ENCODE measurements around the gene MYCBP2. TPM values are rescaled to one million over a fixed set of nuclear protein-coding genes. Genes with fewer than 3 reads are reported as not detected.
"Not testable (repeated sequence)": the region's sequence is repeated elsewhere in the genome, so short reads cannot be mapped to it uniquely, and the experiment has no call there.

Gene MYCBP2
- total and polyA plus RNA-seq, 5 experiments from 2014 or later, result 24.2 to 174 (median 41.4) TPM

DNA sequence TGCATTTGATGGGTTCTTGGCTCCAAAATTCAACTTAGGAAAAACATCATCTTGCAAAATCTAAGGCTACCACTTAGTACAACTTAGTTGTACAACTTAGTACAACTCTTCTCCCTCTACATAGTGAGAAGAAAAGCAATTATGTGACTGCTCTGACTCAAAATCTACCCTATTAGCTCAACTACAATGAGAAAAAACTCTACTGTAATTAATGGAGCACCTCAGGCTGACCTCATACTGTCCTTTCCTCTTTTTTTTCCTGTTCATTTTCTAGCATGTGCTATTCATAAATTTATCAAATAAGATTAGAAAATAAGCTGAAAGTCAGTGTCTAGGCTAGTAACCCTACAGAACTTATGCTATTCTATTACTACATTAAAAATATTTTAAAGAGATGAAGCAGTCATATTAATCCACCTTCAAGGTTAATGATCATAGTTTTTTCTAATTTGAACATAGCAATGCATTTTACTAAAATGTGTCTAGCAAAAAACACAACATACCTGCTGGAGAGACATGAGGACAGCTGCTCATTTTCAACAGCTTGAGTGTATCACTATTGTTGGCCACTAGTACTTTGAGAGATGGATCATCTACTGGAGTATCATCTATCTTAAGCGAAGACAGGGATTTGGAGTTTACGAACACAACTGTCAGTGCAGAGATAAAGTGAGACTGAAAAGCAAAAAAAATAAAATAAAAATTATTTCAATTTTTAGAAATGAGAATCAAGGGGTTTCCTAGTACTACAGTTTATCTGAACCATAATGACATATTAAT, 311.8 kb downstream of the MYCBP2 start:
- ATAC-seq (no peak), DNase-seq (no peak)
- POLR2A ChIA-PET, result interaction anchor here (1.0 to 2.0 kb wide), 2 partner anchors 11 to 24 kb away, joined by 5 to 13 read pairs; partner anchors contain the start of genes CLN5 and FBXL3
- H3K9me3 Mint-ChIP-seq, result no peaks in the 10 kb centered on the region
- H3K27ac Mint-ChIP-seq, result peak overlapping the region in 5 of 10 donors; percentile 35 to 74 (median 57)
- peaks cover 21 to 61% (median 54%) of the 10 kb centered on the region in 4 donors for H3K4me1 Mint-ChIP-seq
- no peak overlapping the region for H3K4me3 Mint-ChIP-seq
- peaks cover 3 to 88% (median 32%) of the 10 kb centered on the region in 3 donors for H3K36me3 Mint-ChIP-seq
- no peaks in the 10 kb centered on the region for H3K27me3 Mint-ChIP-seq

DNA sequence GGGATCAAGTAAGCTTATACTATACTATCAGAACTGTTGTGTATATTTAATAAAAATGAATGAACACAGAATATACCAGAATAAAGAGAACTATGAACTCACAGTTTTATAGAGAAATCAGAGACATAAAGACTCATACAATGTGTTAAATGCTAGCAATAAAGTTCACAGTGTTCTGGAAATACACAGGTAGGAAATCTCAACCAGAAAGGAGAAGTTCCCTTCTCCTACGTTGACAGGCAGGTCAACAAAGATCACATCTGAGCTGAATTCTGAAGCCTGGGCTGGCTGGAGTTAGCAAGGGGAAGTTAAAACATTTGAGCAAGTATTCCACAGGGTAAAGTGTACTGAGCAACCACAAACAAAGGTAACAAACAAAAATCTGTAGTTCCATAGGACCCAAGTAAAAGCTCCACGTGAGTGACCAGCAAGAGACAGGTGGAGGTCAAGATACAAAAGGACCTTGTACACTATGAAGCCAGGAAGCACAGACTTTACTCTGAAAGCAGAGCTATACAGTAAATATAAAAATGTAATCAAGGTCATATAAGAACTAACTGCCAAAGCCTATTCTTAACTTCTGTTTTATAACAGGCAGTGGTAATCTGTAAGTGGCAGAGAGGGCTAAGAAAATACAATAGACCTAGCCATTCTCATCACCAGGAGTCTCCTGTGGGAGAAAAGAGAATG, 312.9 kb downstream of the MYCBP2 start:
- DNase-seq (no peak), ATAC-seq (no peak)
- Mint-ChIP-seq H3K4me1 (peaks cover 20 to 62% (median 51%) of the 10 kb centered on the region in 4 donors), H3K4me3 (peak overlapping the region in 1 of 10 donors; percentile 49), H3K27ac (peak overlapping the region in 7 of 10 donors; percentile 2 to 69 (median 40)), H3K36me3 (peaks cover 3 to 91% (median 39%) of the 10 kb centered on the region in 3 donors), H3K27me3 (no peaks in the 10 kb centered on the region), H3K9me3 (no peaks in the 10 kb centered on the region)
- POLR2A ChIA-PET, result interaction anchor here (0.5 to 2.0 kb wide), 2 partner anchors 11 to 12 kb away, joined by 3 to 13 read pairs; partner anchors contain the start of gene FBXL3

DNA sequence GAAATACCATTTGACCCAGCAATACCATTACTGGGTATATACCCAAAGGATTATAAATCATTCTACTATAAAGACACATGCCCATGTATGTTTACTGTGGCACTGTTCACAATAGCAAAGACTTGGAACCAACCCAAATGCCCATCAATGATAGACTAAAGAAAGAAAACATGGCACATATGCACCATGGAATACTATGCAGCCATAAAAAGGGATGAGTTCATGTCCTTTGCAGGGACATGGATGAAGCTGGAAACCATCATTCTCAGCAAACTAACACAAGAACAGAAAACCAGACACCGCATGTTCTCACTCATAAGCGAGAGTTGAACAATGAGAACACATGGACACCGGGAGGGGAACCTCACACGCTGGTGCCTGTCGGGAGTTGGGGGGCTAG, 317.2 kb downstream of the MYCBP2 start:
- H3K4me3 Mint-ChIP-seq, DNase-seq, POLR2A ChIA-PET, ATAC-seq, H3K27me3 Mint-ChIP-seq, H3K9me3 Mint-ChIP-seq: not testable (repeated sequence)
- H3K27ac Mint-ChIP-seq, result peak overlapping the region in 4 of 10 donors; percentile 24 to 34 (median 30)
- peaks cover 14 to 53% (median 47%) of the 10 kb centered on the region in 4 donors for H3K4me1 Mint-ChIP-seq
- peaks cover 3 to 84% (median 37%) of the 10 kb centered on the region in 3 donors for H3K36me3 Mint-ChIP-seq

DNA sequence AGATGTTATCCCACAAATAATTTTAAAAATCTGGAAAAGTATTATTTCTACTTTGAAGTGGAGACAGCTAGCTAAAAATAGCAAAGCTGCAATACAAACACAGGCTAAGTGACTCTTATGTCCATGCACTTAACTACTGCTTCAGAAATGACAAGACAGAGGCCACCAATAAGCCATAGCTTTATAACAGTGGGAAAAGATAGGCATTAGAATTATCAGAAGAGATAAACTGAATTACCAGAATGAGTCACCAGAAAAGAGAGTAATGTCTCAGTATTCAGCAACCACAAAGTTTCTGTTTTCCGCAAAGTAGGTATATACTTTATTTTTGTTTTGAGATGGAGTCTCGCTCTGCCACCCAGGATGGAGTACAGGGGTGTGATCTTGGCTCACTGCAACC, 317.9 kb downstream of the MYCBP2 start:
- Mint-ChIP-seq H3K27me3 (no peaks in the 10 kb centered on the region), H3K4me3 (no peak overlapping the region), H3K36me3 (peaks cover 3 to 84% (median 34%) of the 10 kb centered on the region in 3 donors), H3K4me1 (peaks cover 8 to 48% (median 43%) of the 10 kb centered on the region in 4 donors), H3K27ac (peak overlapping the region in 8 of 10 donors; percentile 10 to 74 (median 32)), H3K9me3 (no peaks in the 10 kb centered on the region)
- POLR2A ChIA-PET, result interaction anchor here (1.4 kb wide), 1 partner anchor 17 kb away, joined by 3 read pairs; the partner anchor contains the start of gene CLN5
- ATAC-seq, result no peak
- DNase-seq, result no peak

DNA sequence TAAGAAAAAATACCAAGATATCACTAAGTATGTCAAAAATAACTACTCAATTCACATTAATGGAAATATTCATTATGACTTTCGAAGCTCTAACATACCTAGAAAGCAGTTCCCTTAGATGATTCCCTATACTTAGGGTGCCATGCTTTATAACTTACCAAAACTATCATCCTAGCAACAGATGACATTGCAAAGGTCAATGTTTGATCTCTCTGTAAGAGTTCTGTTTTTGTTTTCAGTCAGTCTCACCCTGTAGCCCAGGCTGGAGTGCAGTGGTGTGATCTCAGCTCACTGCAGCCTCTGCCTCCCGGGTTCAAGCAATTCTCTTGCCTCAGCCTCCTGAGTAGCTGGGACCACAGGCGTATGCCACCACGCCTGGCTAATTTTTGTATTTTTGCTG, 318.6 kb downstream of the MYCBP2 start:
- Mint-ChIP-seq H3K4me1 (peaks cover 5 to 44% (median 37%) of the 10 kb centered on the region in 4 donors), H3K27ac (peak overlapping the region in 7 of 10 donors; percentile 8 to 61 (median 38)), H3K36me3 (peaks cover 0 to 83% (median 28%) of the 10 kb centered on the region in 3 donors)
- not testable (repeated sequence) for ATAC-seq, DNase-seq, H3K4me3 Mint-ChIP-seq, H3K27me3 Mint-ChIP-seq, H3K9me3 Mint-ChIP-seq
- POLR2A ChIA-PET, result interaction anchor here (1.4 kb wide), 1 partner anchor 16 kb away, joined by 3 read pairs; the partner anchor contains the start of gene CLN5

DNA sequence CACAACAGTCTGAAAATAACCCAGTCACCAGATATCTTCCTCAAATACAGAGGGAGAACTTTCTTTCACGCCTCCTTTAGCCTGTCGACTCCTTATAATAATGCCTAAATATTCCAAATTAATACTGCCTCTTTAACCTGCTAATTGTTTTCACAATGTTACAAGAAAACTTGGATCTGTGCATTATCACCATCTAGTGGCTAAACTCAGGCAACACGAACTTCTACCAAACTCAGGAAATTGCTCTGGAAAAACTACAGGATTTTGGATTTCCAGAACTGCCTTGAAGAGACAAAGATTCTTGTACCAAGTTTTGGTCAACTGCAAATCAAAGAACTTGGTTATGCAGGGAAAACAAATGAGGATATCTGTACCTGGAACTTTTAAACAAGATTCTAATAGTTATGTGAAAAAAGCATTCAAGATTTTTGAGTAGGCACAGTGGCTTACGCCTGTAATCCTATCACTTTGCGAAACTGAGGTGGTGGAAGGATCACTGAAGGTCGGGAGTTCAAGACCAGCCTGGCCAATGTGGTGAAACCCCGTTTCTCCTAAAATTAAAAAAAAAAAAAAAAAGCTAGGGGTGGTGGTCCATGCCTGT, 324.2 kb downstream of the MYCBP2 start:
- no peak for DNase-seq
- peaks cover 21 to 58% (median 44%) of the 10 kb centered on the region in 4 donors for H3K4me1 Mint-ChIP-seq
- peaks cover 0 to 73% (median 15%) of the 10 kb centered on the region in 3 donors for H3K36me3 Mint-ChIP-seq
- H3K27ac Mint-ChIP-seq, result peak overlapping the region in 5 of 10 donors; percentile 12 to 85 (median 67)
- H3K4me3 Mint-ChIP-seq, result no peak overlapping the region
- POLR2A ChIA-PET, result interaction anchor here (0.6 to 5.7 kb wide), 6 partner anchors 8 to 386 kb away, joined by 3 to 40 read pairs (median 4); partner anchors contain the start of genes CLN5 and FBXL3
- H3K27me3 Mint-ChIP-seq, result no peaks in the 10 kb centered on the region
- ATAC-seq, result no peak
- H3K9me3 Mint-ChIP-seq, result no peaks in the 10 kb centered on the region

DNA sequence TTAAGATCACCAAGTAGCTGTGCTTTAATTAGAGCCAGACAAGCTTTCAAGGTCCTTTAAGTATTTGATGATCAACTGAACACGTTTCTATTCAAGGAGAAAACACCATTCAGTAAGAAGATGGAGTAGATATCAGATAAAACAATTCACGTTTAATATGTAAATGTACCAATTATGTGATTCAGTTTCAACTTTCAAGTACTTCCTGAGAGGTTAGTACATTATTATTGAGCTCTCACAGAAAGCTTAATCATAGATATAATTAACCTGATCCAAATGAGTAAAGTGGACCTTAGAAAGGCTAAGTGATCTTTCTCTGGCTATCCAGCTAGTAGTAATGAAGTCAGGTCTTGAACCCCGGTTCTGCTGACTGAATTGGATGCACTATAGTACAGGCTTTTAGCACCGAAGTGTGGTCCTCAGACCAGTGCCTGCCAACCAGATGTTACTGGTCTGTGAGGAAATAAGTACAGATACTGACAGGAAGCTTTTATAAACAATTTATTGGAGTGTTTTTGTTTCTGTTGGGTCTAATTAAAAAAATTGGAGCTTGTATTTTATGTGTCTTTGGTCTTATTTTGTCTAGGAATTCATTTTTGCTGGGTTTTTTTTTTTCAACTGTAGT, 324.8 kb downstream of the MYCBP2 start:
- ATAC-seq (peak in 1 of 2 donors; percentile 28), DNase-seq (no peak)
- Mint-ChIP-seq H3K9me3 (no peaks in the 10 kb centered on the region), H3K27ac (peak overlapping the region; percentile 15 to 86 (median 70)), H3K27me3 (no peaks in the 10 kb centered on the region), H3K4me1 (peaks cover 21 to 53% (median 43%) of the 10 kb centered on the region in 4 donors), H3K36me3 (peaks cover 0 to 73% (median 17%) of the 10 kb centered on the region in 3 donors), H3K4me3 (peak overlapping the region in 2 of 10 donors; percentile 12 to 15)
- POLR2A ChIA-PET, result interaction anchor here (0.7 to 5.7 kb wide), 5 partner anchors 9 to 386 kb away, joined by 3 to 40 read pairs (median 5); partner anchors contain the start of genes CLN5 and FBXL3

DNA sequence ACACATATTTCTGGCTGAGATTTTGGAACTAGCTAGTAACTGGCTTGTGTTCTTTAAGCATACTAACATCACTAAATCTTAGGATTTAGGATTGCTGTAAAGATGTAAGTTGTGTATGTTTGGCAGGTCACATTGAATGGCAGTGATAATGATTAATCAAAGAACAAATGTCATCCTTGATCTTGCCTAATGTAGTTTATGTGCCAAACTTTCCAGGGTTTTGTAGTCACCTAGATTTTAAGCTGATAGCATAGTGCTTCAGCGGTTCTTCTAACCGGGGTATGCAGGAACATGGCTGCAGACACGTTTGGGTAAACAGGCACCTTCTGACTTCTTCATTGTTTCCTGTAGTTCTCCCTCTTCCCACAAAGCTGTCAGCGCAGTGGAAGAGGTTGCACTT, 325.4 kb downstream of the MYCBP2 start:
- H3K36me3 Mint-ChIP-seq, result peaks cover 3 to 73% (median 19%) of the 10 kb centered on the region in 3 donors
- peak overlapping the region in 2 of 10 donors; percentile 12 to 15 for H3K4me3 Mint-ChIP-seq

DNA sequence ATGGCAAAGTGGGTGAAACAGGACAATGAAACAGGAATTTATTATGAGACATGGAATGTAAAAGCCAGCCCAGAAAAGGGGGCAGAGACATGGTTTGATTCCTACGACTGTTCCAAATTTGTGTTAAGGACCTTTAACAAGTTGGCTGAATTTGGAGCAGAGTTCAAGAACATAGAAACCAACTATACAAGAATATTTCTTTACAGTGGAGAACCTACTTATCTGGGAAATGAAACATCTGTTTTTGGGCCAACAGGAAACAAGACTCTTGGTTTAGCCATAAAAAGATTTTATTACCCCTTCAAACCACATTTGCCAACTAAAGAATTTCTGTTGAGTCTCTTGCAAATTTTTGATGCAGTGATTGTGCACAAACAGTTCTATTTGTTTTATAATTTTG, 326.4 kb downstream of the MYCBP2 start:
- Mint-ChIP-seq H3K27ac (peak overlapping the region in 1 of 10 donors; percentile 81), H3K4me1 (peaks cover 21 to 50% (median 41%) of the 10 kb centered on the region in 4 donors)

More for the DNA sequence above, 325.4 kb downstream of the MYCBP2 start:
- DNase-seq (no peak), ATAC-seq (no peak)
- Mint-ChIP-seq H3K27me3 (no peaks in the 10 kb centered on the region), H3K9me3 (no peaks in the 10 kb centered on the region), H3K4me1 (peaks cover 22 to 48% (median 40%) of the 10 kb centered on the region in 4 donors), H3K27ac (peak overlapping the region; percentile 15 to 86 (median 70))
- POLR2A ChIA-PET, result interaction anchor here (1.3 to 5.7 kb wide), 4 partner anchors 9 to 25 kb away, joined by 3 to 40 read pairs (median 7); partner anchors contain the start of genes CLN5 and FBXL3

More for the DNA sequence above, 326.4 kb downstream of the MYCBP2 start:
- Mint-ChIP-seq H3K4me3 (no peak overlapping the region), H3K36me3 (peaks cover 7 to 76% (median 22%) of the 10 kb centered on the region in 3 donors), H3K9me3 (no peaks in the 10 kb centered on the region), H3K27me3 (no peaks in the 10 kb centered on the region)
- DNase-seq (no peak), ATAC-seq (no peak)
- POLR2A ChIA-PET, result interaction anchor here (2.1 to 5.7 kb wide), 2 partner anchors 8 to 26 kb away, joined by 9 to 40 read pairs; partner anchors contain the start of genes CLN5 and FBXL3

All from naive thymus-derived CD8-positive, alpha-beta T cell (primary cell).